NCI-H2227 treated with DMSO at 0.1 percent for 48 hours (cell line): Measurements from ENCODE around the gene ZBTB16.

Experiments
- DNase-seq: peaks from one replicate; lab custom pipeline; 2025; lab: John Stamatoyannopoulos, UW

Gene ZBTB16

DNA sequence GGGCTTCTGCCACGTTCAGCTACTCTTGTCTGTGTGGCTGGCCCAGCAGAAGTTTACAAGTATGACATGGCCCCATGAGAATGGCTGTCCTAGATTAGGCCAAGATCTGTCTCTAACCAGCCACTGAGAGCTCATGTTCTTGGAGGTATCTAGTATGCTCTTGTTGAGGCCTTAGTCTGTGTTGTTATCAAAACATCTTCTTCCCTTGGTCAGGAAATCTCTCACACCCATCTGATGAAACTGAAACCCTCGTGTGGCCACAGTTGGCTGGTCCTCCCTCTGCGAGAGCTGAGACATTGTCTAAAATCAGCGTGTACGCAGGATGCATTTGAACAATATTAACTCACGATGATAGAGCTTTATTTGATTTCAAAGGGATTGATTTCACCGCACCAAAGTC, 127.7 kb downstream of the ZBTB16 start:
- no peak for DNase-seq

DNA sequence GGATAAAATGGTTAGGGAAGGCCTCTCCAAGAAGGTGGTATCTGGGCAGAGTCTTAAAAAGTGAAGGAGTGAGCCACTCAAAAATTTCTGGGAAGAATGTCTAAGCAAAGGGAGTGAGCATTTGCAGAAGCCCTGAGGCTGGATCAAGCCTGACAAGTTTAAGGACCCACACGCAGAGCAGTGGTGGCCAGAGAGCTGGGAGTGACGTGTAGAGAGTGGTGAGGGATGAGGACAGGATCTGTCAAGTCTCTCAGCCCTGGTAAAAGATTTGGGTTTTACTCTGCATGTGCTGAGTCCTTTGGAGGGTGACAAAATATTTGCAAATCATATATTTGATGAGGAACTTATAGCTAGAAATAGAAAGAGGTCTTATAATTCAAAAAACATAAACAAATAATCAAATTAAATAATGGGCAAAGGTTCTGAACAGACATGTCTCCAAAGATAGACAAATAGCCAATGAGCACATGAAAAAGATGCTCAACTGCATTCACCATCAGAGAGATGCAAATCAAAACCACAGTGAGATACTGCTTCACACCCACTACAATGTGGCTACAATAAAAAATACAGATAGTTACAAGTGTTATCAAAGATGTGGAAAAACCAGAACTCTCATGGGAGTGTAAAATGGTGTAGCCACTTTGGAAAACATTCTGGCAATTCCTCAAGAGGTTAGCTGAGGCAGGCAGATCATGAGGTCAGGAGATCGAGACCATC, 129.5 kb downstream of the ZBTB16 start:
- DNase-seq, result no peak

DNA sequence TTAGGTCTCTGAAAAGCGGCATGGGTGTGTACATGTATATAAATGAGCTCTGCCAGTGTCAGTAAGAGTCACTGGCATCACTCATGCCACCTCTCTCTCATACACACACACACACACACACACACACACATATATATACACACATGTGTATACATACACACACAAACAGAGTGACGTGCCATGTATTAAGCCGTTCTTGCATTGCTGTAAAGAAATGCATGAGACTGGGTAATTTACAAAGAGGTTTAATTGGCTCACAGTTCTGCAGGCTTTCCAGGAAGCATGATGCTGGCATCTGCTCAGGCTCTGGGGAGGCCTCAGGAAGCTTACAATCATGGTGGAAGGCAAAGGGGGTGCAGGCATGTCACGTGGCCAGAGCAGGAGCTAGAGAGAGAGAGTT, 131.1 kb downstream of the ZBTB16 start:
- no peak for DNase-seq

DNA sequence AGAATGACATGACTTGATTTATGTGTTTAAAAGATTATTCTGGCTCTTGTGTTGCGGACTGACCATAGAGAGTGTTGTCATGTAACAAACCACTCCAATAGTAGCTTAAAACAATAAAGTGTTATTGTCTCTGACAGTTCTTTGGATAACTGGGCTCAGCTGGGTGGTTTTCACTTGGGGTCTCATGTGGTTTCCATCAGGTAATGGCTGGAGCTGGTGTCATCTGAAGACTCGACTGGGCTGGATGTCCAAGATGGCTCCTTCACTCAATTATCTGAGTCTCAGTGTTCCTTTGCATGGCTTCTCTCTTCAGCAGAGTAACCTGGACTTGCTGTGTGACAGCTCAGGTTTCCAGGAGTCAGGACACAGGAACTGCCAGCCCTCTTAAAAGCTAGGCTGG, 132.4 kb downstream of the ZBTB16 start:
- no peak for DNase-seq

GRCh38 chr11:114192841-114193389, 133.4 kb downstream of the ZBTB16 start:
- no peak for DNase-seq

- DNase-seq, result no peak
Observed at GRCh38 chr11:114193730-114194679, 134.5 kb downstream of the ZBTB16 start.

DNA sequence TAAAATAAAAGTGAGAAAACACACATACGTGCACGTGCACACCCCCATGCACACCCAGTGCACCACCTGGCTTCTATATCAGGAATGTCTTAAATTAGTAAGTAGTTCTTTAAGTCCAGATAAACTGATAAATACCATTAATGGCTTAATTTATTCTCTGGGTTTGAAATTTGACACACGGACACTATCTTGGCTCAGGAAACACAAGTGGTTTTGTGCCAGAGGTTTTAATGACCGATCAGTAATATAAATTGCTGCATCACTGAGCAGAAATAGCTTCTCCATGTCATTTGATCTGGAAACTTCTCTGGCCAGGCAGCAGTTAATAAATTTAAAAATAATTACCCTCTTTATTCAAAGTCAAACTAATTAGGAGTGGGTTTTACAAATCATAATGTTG, 135.2 kb downstream of the ZBTB16 start:
- no peak for DNase-seq

- DNase-seq, result no peak
Observed at GRCh38 chr11:114195151-114195550, 135.6 kb downstream of the ZBTB16 start.

- no peak for DNase-seq
Observed at GRCh38 chr11:114195981-114196731, 136.6 kb downstream of the ZBTB16 start.

- peak; percentile 39 for DNase-seq
Observed at GRCh38 chr11:114196997-114197703, 137.6 kb downstream of the ZBTB16 start.

- DNase-seq, result peak; percentile 88
Observed at GRCh38 chr11:114197799-114198500, 138.4 kb downstream of the ZBTB16 start.

GRCh38 chr11:114199051-114199450, 139.5 kb downstream of the ZBTB16 start:
- DNase-seq, result no peak

GRCh38 chr11:114200351-114201133, 141.0 kb downstream of the ZBTB16 start:
- DNase-seq, result peak; percentile 92

- no peak for DNase-seq
Observed at GRCh38 chr11:114201219-114201618, 141.7 kb downstream of the ZBTB16 start.

DNA sequence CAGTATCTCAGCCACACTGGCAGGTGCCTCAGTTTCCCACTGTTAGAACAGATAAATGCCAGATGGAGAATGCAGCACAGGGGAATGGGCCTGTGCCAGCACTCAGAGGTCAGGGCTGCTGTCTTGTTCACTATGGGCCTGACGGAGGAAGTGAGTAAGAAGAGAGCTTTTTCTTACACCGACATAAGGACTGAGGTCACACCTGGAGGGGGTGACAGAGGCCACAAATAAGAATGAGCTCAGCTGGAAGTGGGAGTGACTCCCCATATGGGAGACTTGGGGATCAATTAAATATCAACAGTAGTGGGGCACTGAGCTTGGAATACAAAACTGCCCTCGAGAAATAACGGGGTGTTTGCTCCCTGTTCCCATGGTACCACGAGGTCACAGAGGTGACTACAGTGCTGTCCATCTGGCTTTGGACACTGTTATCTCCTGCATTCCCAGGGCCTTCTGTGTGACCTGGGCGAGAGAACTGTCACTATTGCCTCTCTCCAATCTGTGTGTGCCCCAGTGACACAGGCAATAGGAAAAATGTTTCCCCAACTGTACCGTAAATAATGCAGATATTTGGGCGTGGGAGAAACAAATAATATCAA, 142.6 kb downstream of the ZBTB16 start:
- DNase-seq, result no peak

- no peak for DNase-seq
Observed at GRCh38 chr11:114207096-114207495, 147.6 kb downstream of the ZBTB16 start.

DNA sequence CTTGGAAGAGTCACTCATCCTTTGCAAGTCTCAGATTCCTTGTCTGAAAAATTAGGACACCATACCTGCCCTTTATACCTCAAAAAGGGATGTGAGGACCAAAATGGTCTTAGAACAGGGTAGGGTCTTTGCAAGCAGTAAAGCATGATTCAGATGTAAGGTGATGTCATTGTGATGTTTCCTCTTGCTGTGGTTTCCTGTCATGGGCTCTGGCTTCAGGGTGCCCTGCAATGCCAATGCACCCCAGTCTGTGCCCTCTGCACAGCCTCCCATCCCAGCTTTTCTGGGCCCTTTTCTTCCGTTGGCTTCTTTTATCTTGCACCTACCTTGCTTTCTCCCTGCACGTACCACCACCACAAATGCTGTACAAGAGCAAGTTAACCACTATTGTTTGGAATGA, 148.9 kb downstream of the ZBTB16 start:
- no peak for DNase-seq

DNA sequence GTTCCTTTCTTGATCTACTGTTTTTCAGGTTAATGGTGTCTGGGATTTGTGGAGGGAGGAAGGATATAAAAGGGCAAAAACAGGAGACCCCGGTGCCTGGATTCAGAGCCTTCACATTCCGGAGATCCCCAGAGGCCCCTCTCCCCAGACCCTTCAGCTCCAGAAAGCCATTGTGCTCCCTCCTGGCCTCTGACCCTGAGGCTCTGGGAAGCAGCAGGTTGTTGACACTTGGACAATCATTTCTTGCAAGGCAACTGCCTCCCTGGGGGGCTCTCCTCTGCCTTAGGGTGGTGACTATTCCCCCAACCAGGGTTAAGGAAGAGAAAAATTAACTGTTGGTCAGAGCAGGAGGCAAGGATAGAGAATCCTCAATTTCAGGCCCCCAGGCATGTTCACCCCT, 149.8 kb downstream of the ZBTB16 start:
- DNase-seq, result no peak

DNA sequence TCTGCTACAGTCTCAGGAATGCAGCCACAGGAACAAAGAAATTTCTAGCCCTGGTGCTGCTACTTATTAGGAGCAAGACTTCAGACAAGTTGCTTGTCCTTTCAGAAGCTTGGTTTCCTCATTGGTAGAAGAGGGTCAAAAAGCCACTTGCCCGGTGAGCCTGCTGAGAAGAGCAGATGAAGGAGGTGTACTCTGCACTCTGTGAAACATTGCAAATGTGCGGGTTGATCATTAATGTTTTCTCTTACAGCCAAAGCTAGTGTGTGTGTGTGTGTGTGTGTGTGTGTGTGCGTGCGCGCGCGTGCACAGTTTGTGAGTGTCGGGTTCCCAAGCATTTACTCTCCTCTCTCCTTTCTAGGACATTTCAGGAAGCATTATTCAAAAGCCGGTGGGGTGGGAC, 150.4 kb downstream of the ZBTB16 start:
- peak; percentile 39 for DNase-seq
